Epithelial cell of esophagus (primary cell): ENCODE data around the gene ANO1.
"Not testable (repeated sequence)": the region's sequence is repeated elsewhere in the genome, so short reads cannot be mapped to it uniquely, and the experiment has no call there.

ENCODE experiments used
- DNase-seq: peaks from one replicate; pipeline ENCODE4 v3.0.0; 2010; ENCODE audit warnings: low read depth
- H3K4me3 ChIP-seq: 2 replicates; pipeline ENCODE4 v1.5.1; 2011; ENCODE audit warnings: mild to moderate bottlenecking, low read length, control low read depth
- TF ChIP-seq, protein P1 (sequence below): IDR thresholded peaks from 2 replicates; pipeline ENCODE4 v1.5.1; 2011; ENCODE audit warnings: low read depth, mild to moderate bottlenecking, low read length, control low read depth, inconsistent platforms; ENCODE audit not compliant: insufficient read depth; ENCODE audit errors: missing control alignments

Gene ANO1

DNA sequence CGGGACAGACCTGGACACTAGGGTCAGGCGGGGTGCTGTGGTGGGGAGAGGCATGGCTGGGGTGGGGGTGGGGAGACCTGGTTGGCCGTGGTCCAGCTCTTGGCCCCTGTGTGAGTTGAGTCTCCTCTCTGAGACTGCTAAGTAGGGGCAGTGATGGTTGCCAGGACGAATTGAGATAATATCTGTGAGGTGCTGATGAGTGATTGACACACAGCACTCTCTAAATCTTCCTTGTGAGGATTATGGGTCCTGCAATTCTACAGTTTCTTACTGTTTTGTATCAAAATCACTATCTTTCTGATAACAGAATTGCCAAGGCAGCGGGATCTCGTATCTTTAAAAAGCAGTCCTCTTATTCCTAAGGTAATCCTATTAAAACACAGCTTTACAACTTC, 128.9 kb downstream of the ANO1 start:
- TF ChIP-seq, protein P1, sequence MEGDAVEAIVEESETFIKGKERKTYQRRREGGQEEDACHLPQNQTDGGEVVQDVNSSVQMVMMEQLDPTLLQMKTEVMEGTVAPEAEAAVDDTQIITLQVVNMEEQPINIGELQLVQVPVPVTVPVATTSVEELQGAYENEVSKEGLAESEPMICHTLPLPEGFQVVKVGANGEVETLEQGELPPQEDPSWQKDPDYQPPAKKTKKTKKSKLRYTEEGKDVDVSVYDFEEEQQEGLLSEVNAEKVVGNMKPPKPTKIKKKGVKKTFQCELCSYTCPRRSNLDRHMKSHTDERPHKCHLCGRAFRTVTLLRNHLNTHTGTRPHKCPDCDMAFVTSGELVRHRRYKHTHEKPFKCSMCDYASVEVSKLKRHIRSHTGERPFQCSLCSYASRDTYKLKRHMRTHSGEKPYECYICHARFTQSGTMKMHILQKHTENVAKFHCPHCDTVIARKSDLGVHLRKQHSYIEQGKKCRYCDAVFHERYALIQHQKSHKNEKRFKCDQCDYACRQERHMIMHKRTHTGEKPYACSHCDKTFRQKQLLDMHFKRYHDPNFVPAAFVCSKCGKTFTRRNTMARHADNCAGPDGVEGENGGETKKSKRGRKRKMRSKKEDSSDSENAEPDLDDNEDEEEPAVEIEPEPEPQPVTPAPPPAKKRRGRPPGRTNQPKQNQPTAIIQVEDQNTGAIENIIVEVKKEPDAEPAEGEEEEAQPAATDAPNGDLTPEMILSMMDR: no peak
- DNase-seq: no peak
- H3K4me3 ChIP-seq: no peak overlapping the region

DNA sequence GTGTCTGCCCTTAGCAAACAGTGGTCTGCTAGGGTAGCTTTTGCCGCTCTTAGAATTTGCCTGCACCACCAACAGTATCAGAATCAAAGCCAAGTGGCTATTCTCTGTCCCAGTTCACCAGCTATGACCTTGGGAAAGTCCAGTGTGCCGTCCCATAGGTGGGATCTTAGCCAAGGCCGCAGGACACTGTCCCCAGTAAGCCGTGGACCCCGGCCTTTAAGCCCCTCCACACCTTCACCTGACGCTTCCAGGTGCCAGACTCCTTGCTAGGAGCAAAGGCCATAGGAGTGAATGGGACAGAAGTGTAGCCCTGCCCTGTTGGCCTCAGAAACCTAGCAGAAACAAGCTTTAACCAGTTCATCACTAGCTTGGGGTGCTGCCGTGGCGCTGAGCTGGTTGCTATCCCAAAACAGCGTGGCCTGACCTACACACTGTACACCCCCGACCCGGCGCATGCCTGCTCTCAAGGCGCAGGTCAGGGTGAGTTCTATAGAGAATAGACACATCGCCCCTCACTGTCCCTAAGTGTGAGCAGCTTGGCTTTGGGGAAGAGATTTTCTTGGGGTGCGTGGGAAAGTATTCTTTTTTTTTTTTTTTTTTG, 129.5 kb downstream of the ANO1 start:
- no peak for DNase-seq
- TF ChIP-seq, protein P1: no peak
- H3K4me3 ChIP-seq: no peak overlapping the region

DNA sequence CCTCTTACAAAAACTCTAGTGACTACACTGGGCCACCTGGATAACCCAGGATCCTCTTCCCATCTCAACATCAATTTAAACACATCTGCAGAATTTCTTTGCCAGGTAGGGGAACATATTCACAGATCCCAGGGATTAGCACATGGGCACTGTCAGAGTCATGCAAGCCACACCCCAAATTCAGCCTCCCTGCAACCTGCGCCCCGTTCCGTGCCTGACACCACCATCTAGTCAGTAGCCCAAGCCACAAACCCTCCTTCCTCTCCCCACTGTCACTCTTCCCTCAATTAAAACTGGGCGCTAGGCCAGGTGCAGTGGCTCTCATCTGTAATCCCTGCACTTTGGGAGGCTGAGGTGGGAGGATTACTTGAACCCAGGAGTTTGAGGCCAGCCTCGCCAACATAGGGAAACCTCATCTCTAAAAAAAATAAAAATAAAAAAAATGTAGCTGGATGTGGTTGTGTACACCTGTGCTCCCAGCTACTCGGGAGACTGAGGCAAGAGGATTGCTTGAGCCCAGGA, 131.3 kb downstream of the ANO1 start:
- DNase-seq: no peak

DNA sequence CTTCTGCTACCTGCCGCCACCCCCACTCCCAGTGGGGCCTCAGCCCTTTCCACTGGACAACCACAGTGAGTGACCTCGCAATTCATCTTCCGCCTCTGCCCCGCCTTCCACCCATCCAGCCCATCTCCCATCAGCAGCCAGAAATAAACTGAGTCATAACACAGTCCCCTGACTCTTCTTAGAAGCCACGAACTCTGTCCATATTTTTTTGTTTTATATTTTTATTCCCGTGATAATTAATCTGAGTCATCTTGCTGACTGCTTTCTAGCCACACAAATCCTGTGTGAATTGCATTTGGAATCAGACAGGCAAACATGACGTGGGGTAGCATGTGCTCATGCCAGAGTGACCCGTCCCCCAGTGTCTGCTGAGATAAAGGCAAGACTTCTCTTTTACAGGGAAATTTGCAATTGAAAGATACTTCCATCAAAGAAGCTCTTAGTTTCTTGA, 132.0 kb downstream of the ANO1 start:
- no peak overlapping the region for H3K4me3 ChIP-seq
- no peak for DNase-seq
- TF ChIP-seq, protein P1: no peak

More for the DNA sequence above, 131.3 kb downstream of the ANO1 start:
- no peak overlapping the region for H3K4me3 ChIP-seq
- TF ChIP-seq, protein P1: no peak

DNA sequence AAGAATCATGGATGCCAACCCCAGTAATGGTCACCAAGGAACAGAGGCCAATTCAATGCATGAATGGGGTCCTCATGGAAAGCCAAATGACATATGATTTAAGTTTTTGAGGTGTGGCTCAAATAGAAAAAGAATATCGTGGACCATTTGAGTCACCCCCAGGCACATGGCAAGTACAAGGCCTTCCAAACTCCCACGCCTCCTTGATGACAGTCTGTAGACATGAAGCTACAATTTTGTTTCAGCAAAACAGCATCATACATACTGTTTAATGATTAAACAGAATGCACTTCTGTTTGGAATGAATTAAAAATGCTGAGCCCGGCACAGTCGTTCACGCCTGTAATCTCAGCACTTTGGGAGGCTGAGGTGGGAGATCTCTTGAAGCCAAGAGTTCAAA, 132.4 kb downstream of the ANO1 start:
- H3K4me3 ChIP-seq: no peak overlapping the region
- no peak for DNase-seq
- TF ChIP-seq, protein P1: no peak

DNA sequence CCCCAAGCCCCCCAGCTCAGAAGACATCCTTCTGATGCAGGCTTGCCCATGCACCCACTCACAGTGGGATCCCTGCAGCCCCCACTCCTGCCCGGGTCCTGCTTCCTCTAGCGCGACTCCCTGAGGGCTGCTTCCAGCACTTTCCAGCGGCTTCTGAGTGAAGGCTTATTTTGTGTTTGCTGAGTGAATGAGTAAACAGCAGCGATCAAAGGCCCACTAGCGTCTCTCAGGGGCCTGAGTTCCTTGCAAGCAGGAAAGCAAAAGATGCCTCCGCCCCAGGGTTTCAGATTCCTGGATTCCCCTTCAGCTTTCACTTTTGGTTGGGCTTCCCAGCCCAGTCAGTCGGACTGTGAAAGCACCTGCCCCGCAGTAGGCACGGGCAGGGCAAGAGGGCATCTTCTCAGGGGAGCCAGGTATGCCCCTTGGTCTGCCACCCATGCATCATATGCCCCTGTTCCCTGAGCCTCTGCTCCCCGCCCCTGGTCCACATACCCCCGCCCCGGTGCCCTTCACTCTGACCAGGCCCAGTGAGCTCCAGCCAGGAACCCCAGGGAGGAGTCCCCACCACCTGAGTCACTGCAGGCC, 134.2 kb downstream of the ANO1 start:
- H3K4me3 ChIP-seq: no peak overlapping the region
- TF ChIP-seq, protein P1: no peak
- DNase-seq: peak; percentile 25

DNA sequence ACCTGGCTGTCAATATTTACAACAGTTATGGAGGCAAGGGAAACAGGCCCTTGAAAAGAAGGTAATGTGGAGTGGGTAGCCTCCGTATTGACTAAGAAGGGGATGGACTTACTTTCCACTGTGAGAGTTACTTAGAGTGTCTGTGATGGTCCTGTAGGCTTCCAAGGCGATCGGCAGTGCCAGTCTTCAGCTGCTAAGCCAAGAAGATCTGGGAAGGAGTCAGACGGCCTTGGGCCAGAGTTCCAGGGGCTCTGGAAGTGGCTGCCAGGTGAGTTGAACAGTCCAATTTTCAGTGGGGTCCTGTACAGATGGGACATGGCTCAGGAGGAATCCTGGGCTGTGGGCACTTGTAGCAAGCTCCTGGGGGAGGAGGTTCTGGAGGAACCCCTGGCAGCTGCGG, 139.3 kb downstream of the ANO1 start:
- DNase-seq, H3K4me3 ChIP-seq: not testable (repeated sequence)

DNA sequence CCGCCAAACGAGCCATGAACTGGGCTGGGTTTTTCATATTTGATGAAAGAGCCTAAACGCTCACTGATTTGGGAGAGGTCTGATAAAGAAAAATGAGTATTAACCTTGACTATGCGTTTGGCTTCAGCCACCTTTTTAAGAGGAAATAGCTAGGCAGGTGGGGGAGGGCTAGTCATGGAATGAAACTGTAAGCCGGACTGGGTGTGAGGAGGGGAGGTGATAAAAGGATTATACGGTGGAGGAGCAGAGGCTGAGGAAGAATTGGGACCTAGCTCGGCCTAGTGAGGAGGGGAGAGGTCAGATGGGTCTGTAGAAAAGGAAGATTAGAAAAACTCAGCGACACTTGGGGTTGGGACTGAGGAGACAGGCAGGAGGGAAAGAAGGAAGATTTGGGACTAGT, 140.0 kb downstream of the ANO1 start:
- H3K4me3 ChIP-seq, DNase-seq: not testable (repeated sequence)
